HG02678 (cell line): Measurements from ENCODE around the gene MAGEA2B.
"Not testable (repeated sequence)": the region's sequence is repeated elsewhere in the genome, so short reads cannot be mapped to it uniquely, and the experiment has no call there.

Experiments used
- ATAC-seq: cut with Tn5 transposase; IDR thresholded peaks from one replicate; pipeline ENCODE4 v1.9.1; 2021; ENCODE audit warnings: mild to moderate bottlenecking, moderate library complexity; ENCODE audit not compliant: unreplicated experiment

MAGEA2B gene

DNA sequence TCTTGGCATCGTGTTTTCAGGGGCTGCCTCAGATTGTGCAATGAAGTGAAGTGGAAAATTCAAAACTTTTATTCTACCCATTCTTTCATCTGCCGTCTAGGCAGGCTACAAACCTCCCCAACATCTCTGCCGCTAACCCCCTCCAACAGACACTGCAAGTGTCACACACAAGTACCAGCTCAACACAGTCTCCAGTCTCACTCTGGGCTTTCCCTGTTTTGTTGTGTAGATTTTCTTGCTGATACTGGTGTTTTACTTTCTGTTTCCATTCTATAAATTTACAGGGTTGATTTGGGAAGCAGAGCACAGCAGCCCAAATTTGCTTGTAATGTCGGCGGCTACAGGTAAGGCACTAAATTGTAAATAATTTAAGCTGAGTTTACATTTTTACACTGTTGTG lies 40.4 kb downstream of the MAGEA2B start:
- ATAC-seq = not testable (repeated sequence)

DNA sequence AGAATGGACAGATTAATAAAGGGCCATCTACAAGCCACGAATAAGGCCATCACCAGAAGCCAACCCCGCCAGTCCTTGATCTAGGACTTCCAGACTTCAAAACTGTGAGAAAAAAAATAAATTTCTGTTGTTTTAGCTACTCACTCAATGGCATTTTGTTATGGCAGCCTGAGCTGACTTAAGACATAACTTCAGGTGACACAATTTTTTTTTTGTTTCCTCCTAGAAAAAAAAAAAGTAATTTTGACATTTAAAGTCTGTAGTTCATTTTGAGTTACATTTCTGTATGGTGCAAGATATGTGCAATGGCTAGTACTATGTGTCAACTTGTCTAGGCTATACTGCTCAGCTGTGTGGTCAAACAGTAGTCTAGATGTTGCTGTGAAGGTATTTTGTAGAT lies 44.5 kb downstream of the MAGEA2B start, which contains the start of gene CSAG3:
TSS of gene CSAG3 (plus strand) at position 301 of the 400 bp plus-strand sequence.
- not testable (repeated sequence) for ATAC-seq

DNA sequence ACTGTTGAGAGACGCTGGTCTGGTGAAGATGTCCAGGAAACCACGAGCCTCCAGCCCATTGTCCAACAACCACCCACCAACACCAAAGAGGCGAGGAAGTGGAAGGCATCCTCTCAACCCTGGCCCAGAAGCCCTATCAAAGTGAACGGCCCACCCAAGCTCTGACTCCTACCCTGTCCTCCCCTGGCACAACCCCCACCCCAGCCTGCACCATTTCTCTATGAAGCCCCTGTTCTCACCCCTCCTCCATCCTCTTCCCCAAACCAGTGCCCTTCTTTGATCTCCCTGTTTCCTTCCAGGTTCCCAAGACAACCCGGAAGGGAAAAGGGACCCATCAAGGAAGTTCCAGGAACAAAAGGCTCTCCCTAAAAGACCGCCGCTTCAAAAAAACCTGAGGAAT lies 45.1 kb downstream of the MAGEA2B start:
- ATAC-seq = not testable (repeated sequence)

DNA sequence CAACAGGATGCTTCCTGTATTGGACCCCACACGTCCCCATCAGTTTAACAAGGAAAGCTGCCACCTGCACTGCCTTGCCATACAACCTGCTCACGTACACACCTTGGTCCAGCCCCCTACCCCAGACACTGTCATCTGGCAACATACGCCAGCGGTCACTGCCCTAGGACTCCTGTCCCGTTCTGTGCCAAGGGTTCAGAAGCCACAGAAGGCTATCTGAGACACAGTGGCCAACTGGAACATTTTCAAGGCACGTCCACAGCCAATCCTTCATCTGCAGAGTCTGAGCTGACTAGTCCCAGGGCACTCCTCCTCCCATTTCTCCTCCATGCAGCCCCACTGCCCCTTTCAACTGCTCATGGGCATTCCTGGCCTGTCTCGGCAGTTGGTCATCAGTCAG lies 47.2 kb downstream of the MAGEA2B start:
- ATAC-seq = not testable (repeated sequence)

DNA sequence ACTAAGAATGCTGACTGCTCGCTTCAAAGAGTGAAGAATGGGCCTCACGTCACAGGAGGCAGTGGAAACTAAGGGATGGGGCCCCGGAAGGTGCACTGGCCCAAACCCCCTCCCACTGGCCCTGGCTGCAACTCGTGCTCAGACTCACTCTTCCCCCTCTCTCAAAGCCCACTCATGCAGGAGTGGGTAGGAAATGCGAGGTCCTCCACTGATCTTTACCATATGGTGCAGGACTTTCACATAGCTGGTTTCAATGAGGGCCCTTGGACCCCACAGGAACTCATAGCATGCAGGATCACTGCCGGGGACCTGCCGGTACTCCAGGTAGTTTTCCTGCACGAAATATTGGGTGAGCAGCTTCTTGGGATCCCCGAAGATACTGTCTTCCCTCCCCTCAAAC lies 52.1 kb downstream of the MAGEA2B start:
- not testable (repeated sequence) for ATAC-seq
